Measurements from ENCODE around the gene UQCRH. TPM values are rescaled to one million over a fixed set of nuclear protein-coding genes. Genes with fewer than 3 reads are reported as not detected.
"Not testable (repeated sequence)": the region's sequence is repeated elsewhere in the genome, so short reads cannot be mapped to it uniquely, and the experiment has no call there.

The UQCRH gene
- total RNA-seq, 1 experiment from 2014 or later, result 768 TPM

- no peak overlapping the region for H3K4me3 ChIP-seq
- H3K9me3 ChIP-seq, result no peaks in the 10 kb centered on the region
- peaks cover 77% of the 10 kb centered on the region for H3K36me3 ChIP-seq
- DNase-seq, result no peak
- no peaks in the 10 kb centered on the region for H3K27me3 ChIP-seq
Measured at GRCh38 chr1:46288485-46289133, 14.9 kb upstream of the UQCRH start.

GRCh38 chr1:46289134-46289494 lies 14.4 kb upstream of the UQCRH start:
- DNase-seq, result no peak
- H3K9me3 ChIP-seq, result no peaks in the 10 kb centered on the region
- H3K36me3 ChIP-seq, result peaks cover 77% of the 10 kb centered on the region
- H3K27me3 ChIP-seq, result no peaks in the 10 kb centered on the region
- H3K4me3 ChIP-seq, result no peak overlapping the region

GRCh38 chr1:46289976-46290375 lies 13.5 kb upstream of the UQCRH start:
- Histone ChIP-seq H3K36me3 (peaks cover 77% of the 10 kb centered on the region), H3K9me3 (no peaks in the 10 kb centered on the region), H3K4me3 (no peak overlapping the region), H3K27me3 (no peaks in the 10 kb centered on the region)
- peak; percentile 24 for DNase-seq

- H3K4me3 ChIP-seq, result no peak overlapping the region
- H3K36me3 ChIP-seq, result peaks cover 75% of the 10 kb centered on the region
- H3K27me3 ChIP-seq, result no peaks in the 10 kb centered on the region
- no peak for DNase-seq
- H3K9me3 ChIP-seq, result no peaks in the 10 kb centered on the region
Measured at GRCh38 chr1:46295306-46295705, 8.2 kb upstream of the UQCRH start.

GRCh38 chr1:46298387-46298786 lies 5.1 kb upstream of the UQCRH start:
- no peaks in the 10 kb centered on the region for H3K27me3 ChIP-seq
- H3K36me3 ChIP-seq, result peaks cover 71% of the 10 kb centered on the region
- DNase-seq, result no peak
- no peaks in the 10 kb centered on the region for H3K9me3 ChIP-seq
- H3K4me3 ChIP-seq, result no peak overlapping the region

GRCh38 chr1:46300673-46301405 lies 2.7 kb upstream of the UQCRH start:
- Histone ChIP-seq H3K27me3 (no peaks in the 10 kb centered on the region), H3K4me3 (peak overlapping the region; percentile 88), H3K36me3 (peaks cover 58% of the 10 kb centered on the region), H3K9me3 (no peaks in the 10 kb centered on the region)
- DNase-seq, result peak; percentile 48

GRCh38 chr1:46301406-46301807 lies 2.1 kb upstream of the UQCRH start:
- DNase-seq, result peak; percentile 21
- Histone ChIP-seq H3K27me3 (no peaks in the 10 kb centered on the region), H3K36me3 (peaks cover 57% of the 10 kb centered on the region), H3K9me3 (no peaks in the 10 kb centered on the region), H3K4me3 (peak overlapping the region; percentile 88)

- Histone ChIP-seq H3K9me3 (no peaks in the 10 kb centered on the region), H3K4me3 (peak overlapping the region; percentile 88), H3K36me3 (peaks cover 57% of the 10 kb centered on the region), H3K27me3 (no peaks in the 10 kb centered on the region)
- peak; percentile 70 for DNase-seq
Measured at GRCh38 chr1:46301808-46302640, 1.5 kb upstream of the UQCRH start.

GRCh38 chr1:46302641-46303037 lies 859 bp upstream of the UQCRH start:
- peaks cover 57% of the 10 kb centered on the region for H3K36me3 ChIP-seq
- peak; percentile 32 for DNase-seq

GRCh38 chr1:46303872-46304326 lies 401 bp downstream of the UQCRH start:
- Histone ChIP-seq H3K9me3 (no peaks in the 10 kb centered on the region), H3K27me3 (no peaks in the 10 kb centered on the region), H3K36me3 (peaks cover 58% of the 10 kb centered on the region), H3K4me3 (peak overlapping the region; percentile 88)
- DNase-seq, result no peak

More at GRCh38 chr1:46302641-46303037, 859 bp upstream of the UQCRH start:
- H3K4me3 ChIP-seq, result peak overlapping the region; percentile 88
- no peaks in the 10 kb centered on the region for H3K9me3 ChIP-seq
- no peaks in the 10 kb centered on the region for H3K27me3 ChIP-seq

GRCh38 chr1:46306159-46306530 lies 2.6 kb downstream of the UQCRH start:
- peak overlapping the region; percentile 88 for H3K4me3 ChIP-seq
- peaks cover 68% of the 10 kb centered on the region for H3K36me3 ChIP-seq
- H3K9me3 ChIP-seq, result no peaks in the 10 kb centered on the region
- H3K27me3 ChIP-seq, result no peaks in the 10 kb centered on the region
- DNase-seq, result no peak

- Histone ChIP-seq H3K4me3 (no peak overlapping the region), H3K36me3 (peaks cover 87% of the 10 kb centered on the region), H3K27me3 (no peaks in the 10 kb centered on the region)
Measured at GRCh38 chr1:46309401-46310159, 6.1 kb downstream of the UQCRH start.

GRCh38 chr1:46310321-46310720 lies 6.8 kb downstream of the UQCRH start:
- DNase-seq, result no peak
- H3K9me3 ChIP-seq, result no peaks in the 10 kb centered on the region
- no peaks in the 10 kb centered on the region for H3K27me3 ChIP-seq
- no peak overlapping the region for H3K4me3 ChIP-seq
- H3K36me3 ChIP-seq, result peaks cover 90% of the 10 kb centered on the region

More at GRCh38 chr1:46309401-46310159, 6.1 kb downstream of the UQCRH start:
- H3K9me3 ChIP-seq, result no peaks in the 10 kb centered on the region
- DNase-seq, result no peak

GRCh38 chr1:46315669-46316403 lies 12.3 kb downstream of the UQCRH start:
- no peak for DNase-seq
- Histone ChIP-seq H3K36me3 (peaks cover 62% of the 10 kb centered on the region), H3K9me3 (no peaks in the 10 kb centered on the region), H3K4me3 (no peak overlapping the region), H3K27me3 (no peaks in the 10 kb centered on the region)

GRCh38 chr1:46317323-46317722 lies 13.8 kb downstream of the UQCRH start:
- no peak for DNase-seq
- H3K36me3 ChIP-seq, result peaks cover 48% of the 10 kb centered on the region
- no peaks in the 10 kb centered on the region for H3K9me3 ChIP-seq
- no peak overlapping the region for H3K4me3 ChIP-seq
- H3K27me3 ChIP-seq, result no peaks in the 10 kb centered on the region

GRCh38 chr1:46319301-46319700 lies 15.8 kb downstream of the UQCRH start:
- H3K27me3 ChIP-seq, H3K9me3 ChIP-seq, DNase-seq, H3K4me3 ChIP-seq: not testable (repeated sequence)
- peaks cover 28% of the 10 kb centered on the region for H3K36me3 ChIP-seq

All from MG63 (cell line).